H9 (cell line): ENCODE results near the gene ATXN7. TPM values are rescaled to one million over a fixed set of nuclear protein-coding genes. Genes with fewer than 3 reads are reported as not detected.

ENCODE experiments used
- DNase-seq: peaks from one replicate; pipeline ENCODE4 v3.0.0-alpha.2; 2017
- H2AFZ ChIP-seq: one replicate; pipeline ENCODE4 v1.6.1; 2013; ENCODE audit warnings: mild to moderate bottlenecking, low read length, control low read depth, moderate library complexity
- H2AK5ac ChIP-seq: 2 replicates; pipeline ENCODE4 v1.6.1; 2013; ENCODE audit warnings: low read length, control low read depth, mixed read lengths; ENCODE audit not compliant: insufficient read length
- H2BK120ac ChIP-seq: one replicate; pipeline ENCODE4 v1.6.1; 2013; ENCODE audit warnings: low read depth, mild to moderate bottlenecking, low read length, control low read depth, inconsistent platforms; ENCODE audit not compliant: poor library complexity, severe bottlenecking
- H2BK12ac ChIP-seq: 2 replicates; pipeline ENCODE4 v1.6.1; 2013; ENCODE audit warnings: low read length, control low read depth, mixed read lengths, low read depth; ENCODE audit not compliant: insufficient read length
- H2BK15ac ChIP-seq: 2 replicates; pipeline ENCODE4 v1.6.1; 2013; ENCODE audit warnings: low read depth, low read length, control low read depth
- H2BK20ac ChIP-seq: one replicate; pipeline ENCODE4 v1.6.1; 2013; ENCODE audit warnings: low read depth, mild to moderate bottlenecking, low read length, control low read depth, inconsistent platforms; ENCODE audit not compliant: poor library complexity, severe bottlenecking
- H2BK5ac ChIP-seq: 2 replicates; pipeline ENCODE4 v1.6.1; 2013; ENCODE audit warnings: low read length, control low read depth, mixed read lengths; ENCODE audit not compliant: insufficient read length
- H3K14ac ChIP-seq: 2 replicates; pipeline ENCODE4 v1.6.1; 2013; ENCODE audit warnings: low read length, control low read depth; ENCODE audit not compliant: insufficient read depth
- H3K18ac ChIP-seq: 2 replicates; pipeline ENCODE4 v1.6.1; 2013; ENCODE audit warnings: low read depth, mild to moderate bottlenecking, mixed read lengths, low read length, control low read depth; ENCODE audit not compliant: insufficient read length
- H3K23ac ChIP-seq: 2 replicates; pipeline ENCODE4 v1.6.1; 2013; ENCODE audit warnings: low read length, control low read depth, mixed read lengths, low read depth; ENCODE audit not compliant: insufficient read length
- H3K23me2 ChIP-seq: 2 replicates; pipeline ENCODE4 v1.6.1; 2013; ENCODE audit warnings: low read depth, mild to moderate bottlenecking, mixed read lengths, low read length, control low read depth; ENCODE audit not compliant: insufficient read length, poor library complexity, severe bottlenecking
- H3K27ac ChIP-seq: 2 replicates; pipeline ENCODE4 v1.5.1; 2013; ENCODE audit warnings: low read length, control low read depth, mixed read lengths, low read depth; ENCODE audit not compliant: insufficient read length
- H3K27me3 ChIP-seq: 2 replicates; pipeline ENCODE4 v1.6.1; 2013; ENCODE audit warnings: low read length, control low read depth, inconsistent platforms; ENCODE audit not compliant: insufficient read depth
- H3K4ac ChIP-seq: 2 replicates; pipeline ENCODE4 v1.6.1; 2013; ENCODE audit warnings: low read depth, mild to moderate bottlenecking, control low read depth, inconsistent platforms, low read length, moderate library complexity
- H3K4me1 ChIP-seq: 2 replicates; pipeline ENCODE4 v1.6.1; 2013; ENCODE audit warnings: low read length, control low read depth, inconsistent platforms; ENCODE audit not compliant: insufficient read depth
- H3K4me2 ChIP-seq: 2 replicates; pipeline ENCODE4 v1.6.1; 2013; ENCODE audit warnings: low read length, control low read depth, mixed read lengths; ENCODE audit not compliant: insufficient read length, insufficient read depth
- H3K56ac ChIP-seq: 2 replicates; pipeline ENCODE4 v1.6.1; 2013; ENCODE audit warnings: low read depth, mild to moderate bottlenecking, mixed read lengths, low read length, control low read depth; ENCODE audit not compliant: insufficient read length
- H3K79me1 ChIP-seq: 2 replicates; pipeline ENCODE4 v1.6.1; 2013; ENCODE audit warnings: low read depth, mild to moderate bottlenecking, moderate library complexity, low read length, control low read depth, inconsistent platforms; ENCODE audit not compliant: insufficient read depth, poor library complexity, severe bottlenecking
- H3K79me2 ChIP-seq: 2 replicates; pipeline ENCODE4 v1.6.1; 2013; ENCODE audit warnings: low read length, control low read depth, inconsistent platforms; ENCODE audit not compliant: insufficient read depth
- H3K9ac ChIP-seq: 2 replicates; pipeline ENCODE4 v1.6.1; 2013; ENCODE audit warnings: low read length, control low read depth, mixed read lengths; ENCODE audit not compliant: insufficient read length; ENCODE audit errors: extremely low read depth
- H3K9me3 ChIP-seq: one replicate; pipeline ENCODE4 v1.6.1; 2013; ENCODE audit warnings: low read depth, low read length, inconsistent platforms; ENCODE audit not compliant: control insufficient read depth
- H3T11ph ChIP-seq: one replicate; pipeline ENCODE4 v1.6.1; 2013; ENCODE audit warnings: mild to moderate bottlenecking, low read length, control low read depth, inconsistent platforms
- H4K20me1 ChIP-seq: one replicate; pipeline ENCODE4 v1.6.1; 2013; ENCODE audit not compliant: control insufficient read depth, insufficient read length, insufficient read depth
- H4K5ac ChIP-seq: 2 replicates; pipeline ENCODE4 v1.6.1; 2013; ENCODE audit warnings: low read depth, mild to moderate bottlenecking, mixed read lengths, low read length, control low read depth; ENCODE audit not compliant: insufficient read length
- H4K8ac ChIP-seq: replicated peaks from 2 replicates; pipeline ENCODE4 v1.6.1; 2013; ENCODE audit warnings: low read length, control low read depth, mixed read lengths, low read depth; ENCODE audit not compliant: insufficient read length
- H4K91ac ChIP-seq: 2 replicates; pipeline ENCODE4 v1.6.1; 2013; ENCODE audit warnings: low read depth, mild to moderate bottlenecking, moderate library complexity, mixed read lengths, low read length, control low read depth; ENCODE audit not compliant: insufficient read length
- H3K27ac Mint-ChIP-seq, 3 experiments: 2 replicates in 2 of 3; 3 replicates in 1 of 3; pipeline ENCODE4 v1.8.0; 2020 to 2021; ENCODE audit warnings: mixed read lengths in 3 of 3, mild to moderate bottlenecking in 1 of 3, moderate library complexity in 1 of 3
- H3K27me3 Mint-ChIP-seq: 2 replicates; pipeline ENCODE4 v1.8.0; 2021; ENCODE audit warnings: low read depth, mild to moderate bottlenecking, moderate library complexity, mixed read lengths
- H3K36me3 Mint-ChIP-seq, 3 experiments: 2 replicates in 2 of 3; 3 replicates in 1 of 3; pipeline ENCODE4 v1.8.0; 2020 to 2021; ENCODE audit warnings: low read depth in 3 of 3, mixed read lengths in 3 of 3; ENCODE audit not compliant: insufficient read depth in 1 of 3
- H3K4me1 Mint-ChIP-seq, 2 experiments: 2 replicates each; pipeline ENCODE4 v1.8.0; 2020; ENCODE audit warnings: mixed read lengths in 2 of 2
- H3K4me3 Mint-ChIP-seq, 2 experiments: 2 replicates in 1 of 2; 3 replicates in 1 of 2; pipeline ENCODE4 v1.8.0; 2020 to 2021; ENCODE audit warnings: mild to moderate bottlenecking in 2 of 2, mixed read lengths in 2 of 2, moderate library complexity in 1 of 2
- H3K9me3 Mint-ChIP-seq, 2 experiments: 2 replicates in 1 of 2; 3 replicates in 1 of 2; pipeline ENCODE4 v1.8.0; 2020; ENCODE audit warnings: mild to moderate bottlenecking in 2 of 2, mixed read lengths in 2 of 2, moderate library complexity in 1 of 2
- WGBS: extraction: QIAGEN DNeasy Blood & Tissue Kit; methylation state at CpG from one replicate; pipeline ENCODE4 v1.1.7; 2013; ENCODE audit warnings: missing lambda C conversion rate, low lambda C conversion rate, mixed read lengths; ENCODE audit not compliant: insufficient read length; ENCODE audit errors: extremely low coverage; 5-methylcytosine and 5-hydroxymethylcytosine counted together
- total RNA-seq: library from RNA; stranded (reverse); gene quantifications from 2 replicates; pipeline ENCODE4 v1.2.1, GENCODE V29; 2021
- TF ChIP-seq, protein P1 (sequence below): fragments of 200-600 bp; sonication (generic); conservative IDR thresholded peaks from 3 replicates; pipeline ENCODE4 v1.8.0; 2021; ENCODE audit warnings: antibody characterized with exemption, mild to moderate bottlenecking

ATXN7 gene
- total RNA-seq, 1 experiment from 2014 or later: 21.5 TPM

- DNase-seq: no peak
- Histone ChIP-seq H2AK5ac (no peak overlapping the region), H2BK5ac (no peak overlapping the region), H3K9ac (no peak overlapping the region), H4K91ac (no peak overlapping the region), H3K56ac (no peak overlapping the region), H3K4me2 (no peak overlapping the region), H2BK12ac (no peak overlapping the region), H3K4ac (no peak overlapping the region), H3K9me3 (no peaks in the 10 kb centered on the region), H2BK20ac (no peak overlapping the region), H4K5ac (no peak overlapping the region), H3K27me3 (no peaks in the 10 kb centered on the region), H4K20me1 (no peaks in the 10 kb centered on the region), H3K23me2 (no peaks in the 10 kb centered on the region), H2BK15ac (no peak overlapping the region), H3K14ac (no peak overlapping the region), H3K27ac (no peak overlapping the region), H3K23ac (no peak overlapping the region), H4K8ac (no peak overlapping the region), H2AFZ (no peak overlapping the region), H3K79me2 (no peaks in the 10 kb centered on the region), H3T11ph (no peak overlapping the region), H3K4me1 (peaks cover 4% of the 10 kb centered on the region; the same call in 1 of the 2 replicates), H3K79me1 (peaks cover 3% of the 10 kb centered on the region), H2BK120ac (no peak overlapping the region), H3K18ac (no peak overlapping the region)
- TF ChIP-seq, protein P1, sequence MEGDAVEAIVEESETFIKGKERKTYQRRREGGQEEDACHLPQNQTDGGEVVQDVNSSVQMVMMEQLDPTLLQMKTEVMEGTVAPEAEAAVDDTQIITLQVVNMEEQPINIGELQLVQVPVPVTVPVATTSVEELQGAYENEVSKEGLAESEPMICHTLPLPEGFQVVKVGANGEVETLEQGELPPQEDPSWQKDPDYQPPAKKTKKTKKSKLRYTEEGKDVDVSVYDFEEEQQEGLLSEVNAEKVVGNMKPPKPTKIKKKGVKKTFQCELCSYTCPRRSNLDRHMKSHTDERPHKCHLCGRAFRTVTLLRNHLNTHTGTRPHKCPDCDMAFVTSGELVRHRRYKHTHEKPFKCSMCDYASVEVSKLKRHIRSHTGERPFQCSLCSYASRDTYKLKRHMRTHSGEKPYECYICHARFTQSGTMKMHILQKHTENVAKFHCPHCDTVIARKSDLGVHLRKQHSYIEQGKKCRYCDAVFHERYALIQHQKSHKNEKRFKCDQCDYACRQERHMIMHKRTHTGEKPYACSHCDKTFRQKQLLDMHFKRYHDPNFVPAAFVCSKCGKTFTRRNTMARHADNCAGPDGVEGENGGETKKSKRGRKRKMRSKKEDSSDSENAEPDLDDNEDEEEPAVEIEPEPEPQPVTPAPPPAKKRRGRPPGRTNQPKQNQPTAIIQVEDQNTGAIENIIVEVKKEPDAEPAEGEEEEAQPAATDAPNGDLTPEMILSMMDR: no peak
- no peaks in the 10 kb centered on the region for H3K27me3 Mint-ChIP-seq
- H3K27ac Mint-ChIP-seq: no peak overlapping the region
- no peaks in the 10 kb centered on the region for H3K9me3 Mint-ChIP-seq
- no peaks in the 10 kb centered on the region for H3K36me3 Mint-ChIP-seq
- no CpG with 5 or more reads among the region's 4 CpGs for WGBS
- H3K4me3 Mint-ChIP-seq: no peak overlapping the region
- peaks cover 38 to 40% of the 10 kb centered on the region in 2 experiments for H3K4me1 Mint-ChIP-seq
Measured at GRCh38 chr3:63936925-63937324, 73.3 kb downstream of the ATXN7 start.
